Peyer's patch (tissue), 4 donors: Measurements from ENCODE around the gene AMBP. TPM values are rescaled to one million over a fixed set of nuclear protein-coding genes. Genes with fewer than 3 reads are reported as not detected.

Experiments used
- DNase-seq, 3 donors: peaks; one replicate each; pipeline ENCODE4 v3.0.0-alpha.2; 2017 to 2019
- H3K27ac ChIP-seq, 4 donors: fragments of 200-600 bp; sonication (generic); one replicate each; pipeline ENCODE4 v1.5.1; 2016 to 2019
- H3K27me3 ChIP-seq, 2 donors: fragments of 200-600 bp; sonication (generic); one replicate each; pipeline ENCODE4 v1.5.1; 2019
- H3K36me3 ChIP-seq, 3 donors: fragments of 200-600 bp; sonication (generic); one replicate each; pipeline ENCODE4 v1.5.1; 2016 to 2019
- H3K4me1 ChIP-seq, 4 donors: fragments of 200-600 bp; sonication (generic); one replicate each; pipeline ENCODE4 v1.5.1; 2016 to 2019
- H3K4me3 ChIP-seq, 4 donors: fragments of 200-600 bp; sonication (generic); 1 replicate in 3 of 4; 2 replicates in 1 of 4; pipeline ENCODE4 v1.5.1; 2016 to 2019; ENCODE audit warnings: mild to moderate bottlenecking in 1 of 4
- H3K9me3 ChIP-seq, 4 donors: fragments of 200-600 bp; sonication (generic); one replicate each; pipeline ENCODE4 v1.5.1; 2016 to 2019; ENCODE audit warnings: mild to moderate bottlenecking in 1 of 4
- CTCF ChIP-seq, 6 experiments: fragments of 450-650 bp in 4 of 6; fragments of 200-600 bp in 2 of 6; sonication (generic) in 1 of 6; IDR thresholded peaks; one replicate each; pipeline ENCODE4 v1.5.1; 2017 to 2019; ENCODE audit warnings: antibody characterized with exemption in 6 of 6, mild to moderate bottlenecking in 3 of 6, moderate library complexity in 1 of 6
- POLR2A ChIP-seq, 2 donors: fragments of 450-650 bp; IDR thresholded peaks; one replicate each; pipeline ENCODE4 v1.5.1; 2017; ENCODE audit warnings: antibody characterized with exemption in 2 of 2, mild to moderate bottlenecking in 2 of 2, moderate library complexity in 2 of 2
- total RNA-seq, 4 donors: library from RNA; depleted of rRNA; stranded (reverse); fragments of >200 nt; gene quantifications; one replicate each; pipeline ENCODE4 v1.1.0, GENCODE V29; 2016

AMBP gene
- total RNA-seq, 4 donors from 2014 or later = 4.4 TPM; not detected in 3

GRCh38 chr9:114012126-114012525, 66.0 kb downstream of the AMBP start:
- TF ChIP-seq POLR2A (IDR thresholded peaks at IDR 0.05) (no peak), CTCF (IDR thresholded peaks at IDR 0.05) (no peak)
- peak in 2 of 3 donors; percentile 7 to 12 for DNase-seq
- Histone ChIP-seq H3K36me3 (no peaks in the 10 kb centered on the region), H3K4me1 (no peaks in the 10 kb centered on the region), H3K4me3 (no peak overlapping the region), H3K9me3 (no peaks in the 10 kb centered on the region), H3K27ac (no peak overlapping the region), H3K27me3 (no peaks in the 10 kb centered on the region)

GRCh38 chr9:114011313-114011712, 66.8 kb downstream of the AMBP start:
- TF ChIP-seq CTCF (IDR thresholded peaks at IDR 0.05) (no peak), POLR2A (IDR thresholded peaks at IDR 0.05) (no peak)
- Histone ChIP-seq H3K4me1 (no peaks in the 10 kb centered on the region), H3K27ac (no peak overlapping the region), H3K4me3 (no peak overlapping the region), H3K27me3 (no peaks in the 10 kb centered on the region), H3K9me3 (no peaks in the 10 kb centered on the region), H3K36me3 (no peaks in the 10 kb centered on the region)
- DNase-seq = peak in 2 of 3 donors; percentile 7 to 19

Other genes starting within 250 kb of the AMBP start
- gene ZNF618, start 202.0 kb downstream of the AMBP start, total RNA-seq = 10 to 100 TPM in 1 of 4 donors, 1 to 10 TPM in 3; 2.8 to 26.4 (median 4.1) TPM
- gene KIF12, start 21.0 kb upstream of the AMBP start, total RNA-seq = 10 to 100 TPM; 23.6 to 85.3 (median 41.3) TPM
- 10 to 100 TPM in 1 of 4 donors, 1 to 10 TPM in 3; 5.8 to 23.1 (median 7.2) TPM for gene COL27A1, start 77.2 kb upstream of the AMBP start, total RNA-seq
- gene ORM1, start 244.8 kb upstream of the AMBP start, total RNA-seq = not detected